DLD1 (cell line): ENCODE measurements around the gene SULT4A1.
"Not testable (repeated sequence)": the region's sequence is repeated elsewhere in the genome, so short reads cannot be mapped to it uniquely, and the experiment has no call there.

ENCODE experiments used
- in situ Hi-C: cut with HindIII; loops from 2 replicates; pipeline ENCODE4 v1.10.0; 2017; ENCODE audit warnings: low sequenced_read_pairs

Gene SULT4A1

GRCh38 chr22:43887391-43887790 lies 25.1 kb upstream of the SULT4A1 start:
- in situ Hi-C loops, result no loop called here

- in situ Hi-C loops, result no loop called here
Measured at GRCh38 chr22:43886231-43886630, 23.9 kb upstream of the SULT4A1 start.

- in situ Hi-C loops, result no loop called here
Measured at GRCh38 chr22:43885786-43886185, 23.5 kb upstream of the SULT4A1 start.

- in situ Hi-C loops, result no loop called here
Measured at GRCh38 chr22:43885319-43885671, 23.0 kb upstream of the SULT4A1 start.

GRCh38 chr22:43884600-43885318 lies 22.4 kb upstream of the SULT4A1 start:
- in situ Hi-C loops, result no loop called here

GRCh38 chr22:43883719-43884415 lies 21.6 kb upstream of the SULT4A1 start:
- in situ Hi-C loops, result no loop called here

- in situ Hi-C loops, result no loop called here
Measured at GRCh38 chr22:43883012-43883661, 20.8 kb upstream of the SULT4A1 start.

GRCh38 chr22:43882122-43882767 lies 19.9 kb upstream of the SULT4A1 start:
- in situ Hi-C loops, result no loop called here

GRCh38 chr22:43881091-43882061 lies 19.1 kb upstream of the SULT4A1 start:
- in situ Hi-C loops, result no loop called here

GRCh38 chr22:43880541-43880991 lies 18.3 kb upstream of the SULT4A1 start:
- in situ Hi-C loops, result no loop called here

- in situ Hi-C loops, result no loop called here
Measured at GRCh38 chr22:43879901-43880540, 17.7 kb upstream of the SULT4A1 start.

- in situ Hi-C loops, result no loop called here
Measured at GRCh38 chr22:43878831-43879550, 16.7 kb upstream of the SULT4A1 start.

GRCh38 chr22:43878079-43878795 lies 15.9 kb upstream of the SULT4A1 start:
- in situ Hi-C loops, result no loop called here

- in situ Hi-C loops, result no loop called here
Measured at GRCh38 chr22:43876866-43877509, 14.7 kb upstream of the SULT4A1 start.

- in situ Hi-C loops, result no loop called here
Measured at GRCh38 chr22:43869799-43870198, 7.5 kb upstream of the SULT4A1 start.

- in situ Hi-C loops, result not testable (repeated sequence)
Measured at GRCh38 chr22:43869001-43869400, 6.7 kb upstream of the SULT4A1 start.

- in situ Hi-C loops, result no loop called here
Measured at GRCh38 chr22:43867839-43868635, 5.7 kb upstream of the SULT4A1 start.
